NCI-H2227 (cell line): ENCODE measurements around the gene CABLES2.
A peak's percentile ranks its signal among the peaks of the same experiment; 100 is the strongest.

ENCODE experiments used
- DNase-seq: peaks from one replicate; lab custom pipeline; 2025; ENCODE audit not compliant: unreplicated experiment; lab: John Stamatoyannopoulos, UW

CABLES2 gene

DNA sequence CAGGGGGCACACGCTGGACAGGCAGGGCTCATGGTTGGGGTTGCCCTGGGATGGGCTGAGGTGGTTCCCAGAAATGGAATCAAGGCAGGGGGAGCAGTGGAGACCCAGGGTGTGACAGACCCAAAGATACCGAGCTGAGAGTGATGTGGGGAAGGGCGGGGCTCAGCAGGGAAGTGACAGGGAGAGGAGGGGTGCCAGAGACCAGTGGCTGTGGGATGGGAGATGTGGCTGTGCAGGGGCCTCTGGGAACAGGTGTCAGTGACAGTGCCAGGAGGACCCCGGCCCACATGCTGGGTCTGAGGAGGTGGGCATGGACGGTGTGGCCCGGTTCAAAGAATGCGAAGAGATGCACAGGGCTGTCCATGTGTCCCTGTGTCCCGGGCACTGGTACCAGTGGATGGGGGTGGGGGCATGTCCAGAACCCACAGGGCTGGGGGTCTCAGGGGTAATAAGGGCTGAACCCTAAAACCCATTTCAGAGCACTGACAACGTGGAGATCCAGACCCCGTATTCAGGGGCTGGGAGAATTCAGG is 1.0 kb downstream of the CABLES2 start:
- no peak for DNase-seq

DNA sequence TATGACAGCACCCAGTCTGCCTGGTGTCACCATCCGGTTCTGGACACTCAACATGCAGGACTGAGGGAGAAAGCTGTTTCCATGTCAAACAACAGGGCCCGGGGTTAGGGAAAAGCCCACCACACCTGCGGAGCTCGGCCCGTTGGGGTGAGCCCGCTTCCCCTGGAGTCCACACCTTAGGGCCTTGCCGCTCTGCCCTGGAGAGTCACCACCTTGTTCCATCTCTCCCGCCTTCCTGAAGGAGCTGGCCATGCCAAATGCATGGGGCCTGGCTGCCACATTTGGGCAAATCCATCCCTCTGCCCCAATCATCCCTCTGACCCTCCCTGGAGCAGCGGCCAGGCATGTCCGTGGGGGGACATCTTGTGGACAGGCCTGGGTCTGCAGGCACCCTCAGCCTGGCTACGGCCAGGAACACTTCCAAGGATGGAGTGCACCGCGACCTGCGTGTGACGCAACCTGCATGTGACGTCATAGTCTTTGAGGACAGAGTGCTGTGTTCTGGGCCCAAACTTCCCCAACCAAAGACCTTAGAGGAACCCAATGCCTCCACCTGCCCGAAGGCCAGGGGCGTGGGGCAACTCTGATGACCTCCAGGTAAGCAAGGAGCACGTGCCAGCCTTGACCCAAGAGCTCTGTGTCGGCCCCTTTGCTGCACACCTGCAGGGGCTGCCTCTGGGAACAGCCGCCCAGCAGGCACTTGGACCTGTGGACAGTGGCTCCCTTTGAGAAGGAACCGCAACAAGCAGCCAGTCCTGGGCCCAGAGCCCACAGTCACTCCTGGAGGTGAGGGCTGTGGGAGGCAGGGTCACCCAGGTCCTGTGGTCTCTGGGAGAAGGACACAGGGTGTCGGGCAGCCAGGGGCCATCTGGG is 1.7 kb downstream of the CABLES2 start:
- peak; percentile 61 for DNase-seq

DNA sequence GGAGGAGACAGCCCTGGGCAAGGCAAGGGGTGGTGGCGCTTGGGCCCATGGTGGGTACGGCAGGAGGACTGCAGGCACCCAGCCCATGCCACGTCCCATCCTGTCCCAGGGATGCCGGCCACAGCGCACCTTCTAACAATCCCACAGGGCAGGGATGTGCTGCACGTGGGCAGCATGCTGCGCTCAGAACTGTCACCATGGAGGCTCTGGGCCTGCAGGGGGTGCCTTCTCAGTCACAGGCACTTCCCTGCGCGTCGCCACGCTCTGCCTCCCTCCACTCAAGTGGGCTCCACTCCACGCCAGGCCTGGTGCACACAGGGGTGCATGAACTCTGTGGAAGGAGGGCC is 2.4 kb downstream of the CABLES2 start:
- no peak for DNase-seq

DNA sequence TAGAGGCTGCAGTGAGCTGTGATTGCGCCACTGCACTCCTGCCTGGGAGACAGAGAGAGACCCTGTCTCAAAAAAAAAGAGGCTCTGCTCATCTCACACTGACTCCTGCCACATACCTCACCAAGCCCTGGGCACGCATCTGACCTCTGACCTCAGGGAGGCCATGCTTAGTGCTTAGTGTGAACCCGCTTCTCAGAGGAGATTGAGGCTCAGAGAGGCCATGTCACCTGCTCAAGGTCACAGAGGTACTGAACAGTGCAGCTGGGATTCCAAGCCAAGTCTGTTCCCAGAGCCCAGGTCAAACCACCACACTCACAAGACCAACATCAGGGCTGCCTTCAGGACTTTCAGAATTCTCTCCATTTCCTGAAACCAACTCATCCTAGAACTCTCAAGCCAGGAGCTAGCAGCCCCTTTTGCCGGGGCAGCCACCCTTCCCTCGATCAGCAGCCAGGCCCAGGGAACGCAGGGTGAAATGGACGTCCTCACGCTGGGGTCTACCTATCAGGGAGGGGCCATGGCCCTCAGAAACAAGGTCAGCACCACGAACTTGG is 2.9 kb downstream of the CABLES2 start:
- DNase-seq = no peak

DNA sequence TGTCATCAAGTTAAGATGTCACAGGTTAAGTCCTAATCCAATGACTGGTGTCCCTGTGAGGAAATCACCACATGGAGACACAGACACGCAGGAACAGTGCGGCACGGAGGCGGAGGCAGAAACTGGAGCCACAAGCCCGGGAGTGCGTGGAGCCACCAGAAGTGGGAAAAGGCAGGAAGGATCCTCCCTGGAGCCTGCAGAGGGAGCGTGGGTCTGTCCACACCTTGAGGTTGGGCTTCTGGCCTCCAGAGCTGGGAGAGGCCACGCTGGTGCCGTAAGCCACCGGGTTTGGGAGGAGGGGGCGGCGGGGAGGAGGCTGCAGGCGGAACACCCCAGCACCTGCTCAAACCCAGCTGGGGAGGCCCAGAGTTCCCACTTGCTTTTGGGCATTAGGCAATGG is 3.8 kb downstream of the CABLES2 start:
- DNase-seq = no peak

DNA sequence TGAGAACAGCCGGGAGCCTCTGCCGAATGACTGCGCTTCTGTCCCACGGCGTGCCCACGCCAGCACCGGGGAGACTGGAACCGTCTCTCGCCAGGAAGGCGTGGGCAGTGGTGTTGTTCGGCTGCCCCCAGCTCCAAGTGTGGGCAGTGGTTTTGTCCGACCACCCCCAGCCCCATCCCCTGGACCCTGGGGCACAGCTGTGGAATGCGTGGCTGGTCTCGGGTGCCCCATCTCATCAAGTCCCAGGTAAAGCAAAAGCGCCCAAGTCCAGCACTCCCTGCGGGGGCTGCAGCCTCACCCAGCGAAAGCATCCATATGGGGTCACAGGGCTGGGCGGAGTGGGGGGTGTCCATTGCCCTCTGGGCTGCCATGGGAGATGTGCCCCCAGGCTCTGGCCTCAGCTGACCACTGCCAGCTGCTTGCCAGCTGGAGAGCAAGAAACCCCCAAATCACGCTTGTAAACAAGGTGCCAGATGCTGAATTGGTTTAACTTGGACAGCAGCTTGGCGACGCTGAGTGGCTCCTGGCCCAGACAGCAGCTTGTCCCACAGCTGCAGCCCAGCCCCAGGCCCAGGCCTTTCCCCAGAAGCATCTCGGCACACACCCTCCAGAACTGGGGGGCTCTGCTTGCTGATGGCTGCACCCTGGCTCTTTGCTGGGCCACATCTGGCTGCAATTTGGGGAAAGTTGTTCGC is 4.5 kb downstream of the CABLES2 start:
- no peak for DNase-seq

DNA sequence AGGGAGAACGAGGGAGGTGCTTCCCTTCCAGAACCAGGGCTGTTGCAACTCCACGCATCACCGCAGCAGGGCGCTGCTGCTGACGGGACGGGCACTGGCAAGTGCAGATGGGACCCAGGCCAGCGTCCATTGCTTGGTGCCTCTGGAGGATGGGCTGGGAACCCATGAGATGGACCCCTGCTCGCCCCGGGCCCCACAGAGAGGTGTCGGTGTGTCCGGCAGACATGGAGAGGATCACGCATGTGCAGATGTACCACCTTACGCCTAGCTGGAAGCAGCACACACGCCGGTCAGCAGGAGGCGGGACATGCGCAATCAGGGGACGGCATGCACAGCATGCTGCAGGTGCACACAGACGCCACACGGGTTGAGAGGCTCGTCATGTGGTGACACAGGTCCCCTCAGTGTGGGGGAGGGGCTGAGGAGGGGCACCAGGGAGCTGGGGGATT is 5.7 kb downstream of the CABLES2 start:
- no peak for DNase-seq

DNA sequence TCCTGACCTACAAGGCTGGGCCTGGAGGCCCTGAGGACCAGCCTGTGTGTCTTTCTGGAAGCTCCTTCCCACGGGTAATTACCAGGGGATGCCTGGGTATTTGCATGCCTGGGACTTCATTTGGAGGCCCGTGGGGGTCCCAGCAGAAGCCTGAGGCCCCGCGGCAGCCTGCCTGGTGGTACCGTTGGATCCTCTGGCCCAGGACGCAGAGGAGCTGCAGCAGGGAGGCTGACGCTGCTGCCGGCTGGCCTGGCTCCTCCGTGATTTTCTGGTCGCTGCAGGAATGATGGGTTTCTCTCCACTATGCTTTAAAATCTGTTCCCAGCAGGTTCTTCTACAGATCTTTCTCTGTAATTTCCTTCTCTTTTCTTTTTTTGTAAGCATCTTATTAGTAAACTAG is 6.5 kb downstream of the CABLES2 start:
- DNase-seq = no peak

DNA sequence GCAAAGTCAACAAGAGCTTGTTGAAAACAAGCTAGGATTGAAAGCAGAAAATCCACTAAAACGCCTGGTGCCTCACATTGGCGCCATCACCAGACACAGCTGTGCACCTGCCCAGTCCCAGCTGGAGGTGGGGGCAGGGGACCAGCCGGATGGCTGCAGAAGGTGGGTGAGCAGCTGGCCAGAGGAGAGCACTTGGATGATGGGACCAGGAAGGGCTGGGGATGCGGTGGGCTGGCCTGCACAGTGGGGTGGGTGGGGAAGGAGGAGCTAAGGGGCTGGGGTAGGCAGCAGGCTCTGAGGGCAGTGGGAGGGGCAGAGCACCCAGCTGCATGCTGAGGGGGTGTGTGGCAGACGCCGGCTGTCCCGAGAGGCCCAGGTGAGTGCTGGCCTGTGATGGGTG is 7.1 kb downstream of the CABLES2 start:
- DNase-seq = peak; percentile 50

DNA sequence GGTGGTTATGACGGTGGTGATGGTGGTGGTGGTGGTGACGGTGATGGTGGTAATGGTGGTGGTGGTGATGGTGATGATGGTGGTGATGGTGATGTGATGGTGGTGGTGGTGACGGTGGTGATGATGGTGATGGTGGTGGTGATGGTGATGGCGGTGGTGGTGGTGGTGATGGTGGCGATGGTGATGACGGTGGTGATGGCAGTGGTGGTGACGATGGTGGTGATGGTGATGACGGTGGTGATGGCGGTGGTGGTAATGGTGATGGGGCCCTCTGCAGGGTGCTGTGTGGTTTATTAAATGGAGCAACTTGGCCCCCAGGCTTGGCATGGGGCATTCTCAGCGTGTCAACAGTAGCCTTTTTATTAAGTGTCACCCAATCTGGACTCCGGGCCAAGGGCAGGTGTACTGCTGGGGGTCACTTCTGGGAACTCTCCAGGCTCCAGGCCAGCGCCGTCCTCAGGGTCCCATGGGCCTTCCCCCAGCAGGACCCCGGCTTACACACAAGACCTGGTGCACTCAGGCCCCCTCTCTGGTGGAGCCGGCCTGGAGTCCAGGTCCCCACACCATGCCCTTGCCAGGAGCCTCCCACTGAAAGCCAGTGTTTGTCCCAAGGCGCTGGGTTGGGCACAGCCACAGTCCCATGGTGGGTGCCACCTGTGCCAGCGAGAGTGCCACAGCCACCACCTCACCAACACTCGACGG is 8.8 kb downstream of the CABLES2 start:
- no peak for DNase-seq

DNA sequence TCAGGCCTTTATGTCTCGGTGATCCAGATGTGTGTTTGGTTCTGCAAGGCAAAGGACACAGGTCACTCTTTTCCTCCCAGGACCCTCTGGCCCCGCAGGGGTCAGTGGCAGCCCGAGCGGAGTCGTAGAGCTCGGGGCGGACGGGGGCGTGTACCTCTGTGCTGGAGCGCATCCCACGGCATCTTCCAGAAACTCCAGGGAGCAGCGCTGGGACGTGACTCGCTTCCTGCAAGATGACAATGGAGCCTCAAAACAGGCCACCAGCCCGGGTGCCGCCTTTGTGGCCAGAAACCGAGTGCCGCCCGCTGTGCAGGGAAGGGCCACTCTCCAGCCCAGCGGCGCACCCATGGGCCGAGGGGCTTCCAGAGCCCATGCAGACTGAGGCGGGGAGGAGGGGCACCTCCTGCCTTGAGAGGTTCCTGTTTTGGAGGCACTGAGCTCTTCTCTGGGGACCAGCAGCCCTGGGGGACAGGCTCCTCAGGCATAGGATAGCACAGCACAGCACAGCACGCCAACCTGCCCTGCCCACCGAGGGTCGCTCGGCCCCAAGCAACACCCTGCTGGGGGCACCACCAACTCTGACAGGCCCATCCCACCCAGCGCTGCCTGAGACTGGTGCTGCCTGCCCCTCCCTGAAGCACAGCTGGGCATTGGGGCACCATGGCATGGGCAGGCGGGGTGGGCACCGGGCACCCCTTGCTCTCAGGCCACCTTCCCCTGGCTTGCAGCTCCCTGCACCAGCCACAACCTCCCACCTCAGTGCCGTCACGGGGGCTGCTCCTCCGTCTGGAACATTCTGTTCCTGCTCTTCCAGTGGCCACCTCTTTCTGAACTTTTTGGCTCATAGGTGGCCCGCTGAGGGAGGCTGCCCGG is 10.5 kb downstream of the CABLES2 start:
- no peak for DNase-seq

DNA sequence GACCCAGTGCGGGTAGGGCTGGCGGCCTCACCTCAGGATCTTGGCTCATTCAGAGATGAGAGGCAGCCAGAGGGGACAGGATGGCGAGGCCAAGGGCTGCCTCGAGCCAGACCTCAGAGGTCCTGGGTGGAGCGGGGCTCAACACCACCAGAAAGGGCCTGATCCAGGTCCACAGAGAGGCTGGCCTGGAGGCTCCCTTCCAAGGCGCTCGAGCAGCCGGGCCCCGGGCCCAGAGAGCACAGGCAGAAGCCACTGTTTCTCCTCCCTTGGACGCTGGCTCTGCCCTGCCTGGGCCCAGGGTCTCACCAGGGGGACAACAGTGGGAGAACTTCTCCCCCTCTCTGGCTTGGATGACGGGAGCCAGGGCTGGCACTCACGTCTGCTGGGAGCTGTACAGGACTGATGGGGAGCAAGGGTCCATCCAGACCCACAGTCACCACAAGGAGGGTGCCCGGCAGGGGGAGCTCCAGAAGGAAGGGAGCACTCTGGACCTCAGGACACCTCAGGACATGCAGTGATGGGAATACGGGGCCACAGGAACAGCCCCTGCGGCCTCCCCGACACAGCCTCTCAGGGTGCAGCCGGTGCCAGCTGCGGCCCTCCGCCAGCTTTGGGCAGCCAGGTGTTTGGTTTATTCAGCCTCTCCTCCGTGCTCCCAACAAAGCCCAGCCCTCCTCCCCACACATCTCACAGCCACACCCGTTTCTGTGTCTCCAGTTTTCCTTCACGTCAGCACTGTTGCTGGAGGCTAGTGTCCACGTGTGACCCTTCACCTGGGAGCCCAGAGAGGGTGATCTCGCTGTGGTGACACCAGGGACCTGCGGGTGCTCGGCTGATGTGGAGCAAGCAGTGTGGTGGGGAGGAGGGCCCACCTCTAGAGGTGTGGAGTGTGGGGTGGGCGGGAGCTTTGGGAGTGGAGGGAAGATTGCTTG is 11.5 kb downstream of the CABLES2 start:
- DNase-seq = no peak

DNA sequence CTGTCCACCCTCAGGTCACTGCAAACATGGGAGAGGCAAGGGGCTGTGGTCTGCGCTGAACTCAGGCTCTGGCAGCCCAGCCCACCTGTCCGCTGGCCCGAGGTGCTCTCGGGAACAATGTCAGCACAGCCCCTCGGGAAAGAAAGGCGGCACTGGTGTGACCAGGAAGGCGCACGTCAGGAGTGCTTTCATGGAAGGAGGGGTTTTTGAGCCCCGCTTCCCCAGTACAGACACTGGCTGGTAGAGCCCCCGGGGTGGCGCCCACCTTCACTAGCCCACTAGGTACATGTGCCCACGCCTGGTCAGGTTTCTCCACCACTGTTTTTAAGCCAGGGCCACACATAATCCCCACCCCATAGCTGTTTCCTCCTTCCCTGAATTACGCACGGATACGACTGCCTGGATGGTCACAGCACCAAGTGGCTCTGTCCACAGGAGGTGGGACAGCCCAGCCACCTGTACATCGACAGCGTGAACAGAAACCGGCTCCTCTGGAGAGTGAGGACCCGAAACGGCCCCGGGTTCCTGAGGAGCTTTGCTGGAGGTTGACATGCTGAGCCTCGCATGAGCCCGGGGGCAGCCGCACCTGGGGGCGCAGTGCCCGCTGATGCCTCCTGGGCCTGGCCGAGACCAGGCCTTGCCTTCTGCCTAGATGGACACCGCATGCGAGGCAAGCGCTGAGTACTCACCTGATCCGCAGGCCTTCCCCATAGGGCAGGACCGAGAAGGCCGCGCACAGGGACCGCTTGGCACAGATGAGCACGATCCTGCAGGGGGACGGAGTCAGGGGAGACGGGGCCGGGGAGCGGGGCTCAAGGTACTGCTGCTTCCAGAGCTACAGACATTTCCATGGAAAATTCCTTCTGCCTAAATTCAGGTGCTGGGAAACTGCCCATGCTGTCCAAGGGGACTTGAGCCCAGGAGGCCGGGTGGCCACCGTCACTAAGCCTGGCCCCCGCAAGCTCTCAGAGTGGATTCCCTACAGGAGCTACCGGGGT is 12.5 kb downstream of the CABLES2 start:
- no peak for DNase-seq

DNA sequence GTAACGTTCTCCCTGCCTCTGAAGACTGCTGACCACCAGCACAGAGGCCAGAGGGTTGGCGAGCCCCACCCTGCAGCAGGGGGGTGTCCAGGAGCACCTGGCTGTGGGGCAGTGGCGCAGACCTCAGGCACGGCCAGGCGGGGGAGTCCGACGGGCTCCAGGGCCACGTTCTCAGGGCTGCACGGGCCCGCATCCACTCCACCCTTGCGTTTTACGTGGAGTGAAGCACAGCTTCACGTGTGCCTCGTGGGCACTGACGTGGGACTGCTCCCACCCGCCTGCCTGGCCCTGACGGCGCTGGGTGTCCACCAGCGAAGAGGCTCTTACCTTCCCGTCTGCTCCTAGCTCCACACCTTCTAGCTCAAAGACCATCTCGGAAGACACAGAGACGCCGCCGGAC is 13.3 kb downstream of the CABLES2 start:
- DNase-seq = no peak

DNA sequence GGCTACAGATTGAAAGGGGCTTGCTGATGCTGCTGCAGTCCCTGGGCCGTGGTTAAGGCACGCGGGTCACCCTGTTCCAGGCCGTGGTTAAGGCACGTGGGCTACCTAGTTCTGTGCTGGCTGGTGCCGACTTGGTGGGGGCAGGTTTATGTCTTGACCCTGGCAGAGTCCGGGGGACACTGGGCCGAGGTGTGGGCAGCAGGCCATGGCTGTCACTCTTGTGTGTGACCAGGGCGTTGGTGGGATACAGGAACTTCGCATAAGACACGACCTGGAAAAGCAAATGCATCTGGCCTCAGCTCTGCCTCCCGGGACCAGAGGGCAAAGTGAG is 13.8 kb downstream of the CABLES2 start:
- DNase-seq = no peak

DNA sequence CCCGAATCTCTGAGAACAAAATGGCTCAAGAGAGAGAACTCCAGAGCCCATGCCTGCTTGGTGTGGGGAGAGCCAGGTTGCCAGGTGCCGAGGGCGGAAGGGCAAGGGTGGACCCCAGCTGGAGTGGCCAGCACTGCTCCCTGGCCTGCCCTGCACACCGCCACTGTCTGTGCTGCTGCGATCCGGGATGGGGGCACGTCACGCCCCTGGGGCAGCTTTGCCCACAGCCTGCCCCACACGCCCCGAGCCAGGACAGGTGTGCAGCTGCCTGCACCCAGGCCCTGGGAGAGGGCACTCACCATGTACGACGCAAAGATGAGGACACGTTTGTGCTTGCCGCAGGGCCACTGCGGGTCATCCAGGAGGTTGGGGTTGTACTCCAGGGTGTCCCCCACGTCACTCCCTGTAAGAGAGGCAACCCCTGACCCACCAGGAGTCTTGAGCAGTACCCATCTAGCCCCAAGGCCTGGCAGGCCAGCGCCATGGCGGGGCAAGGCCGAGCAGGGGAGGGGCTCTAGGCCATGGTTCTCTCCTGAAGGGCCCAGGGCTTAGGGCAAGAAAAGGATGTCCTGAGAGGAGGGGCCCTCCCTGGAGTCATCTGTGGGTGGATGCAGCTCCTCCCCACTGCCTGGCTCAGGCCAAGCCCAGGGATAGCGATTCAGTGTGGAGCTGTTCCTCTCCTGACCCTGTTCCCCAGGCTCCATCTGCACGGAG is 14.3 kb downstream of the CABLES2 start:
- DNase-seq = no peak

DNA sequence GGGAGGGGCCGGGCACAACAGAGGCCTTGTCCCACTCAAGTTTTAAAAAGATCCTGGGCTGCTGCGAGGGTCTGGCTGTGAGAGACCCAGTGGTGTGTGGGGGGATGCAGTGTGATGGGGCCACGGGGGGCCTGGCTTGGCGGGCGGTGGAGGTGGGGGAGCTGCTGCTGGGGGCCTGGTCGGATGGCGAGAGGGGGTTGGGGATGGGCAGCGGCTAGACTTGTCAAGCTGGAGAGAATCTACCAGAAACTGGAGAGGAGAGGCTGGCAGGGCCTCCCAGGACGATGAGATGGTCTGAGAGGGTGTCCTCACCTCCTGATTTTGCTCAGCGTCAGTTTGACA is 15.0 kb downstream of the CABLES2 start:
- DNase-seq = no peak
